SU-DHL-6 (cell line): ENCODE results near the gene SNX18.

Source experiments
- CTCF ChIP-seq: fragments of 200-600 bp; sonication (generic); IDR thresholded peaks from one replicate; pipeline ENCODE4 v1.5.1; 2017; ENCODE audit warnings: antibody characterized with exemption, mild to moderate bottlenecking, low read length, moderate library complexity; ENCODE audit not compliant: insufficient read depth, poor library complexity, severe bottlenecking
- EZH2phosphoT487 ChIP-seq: fragments of 200-600 bp; sonication (generic), shearing (Covaris generic); conservative IDR thresholded peaks from 2 replicates; pipeline ENCODE4 v1.6.1; 2018; ENCODE audit warnings: mild to moderate bottlenecking, antibody characterized with exemption, low read length, moderate library complexity, mixed read lengths

GRCh38 chr5:54581831-54582548, 64.4 kb downstream of the SNX18 start:
- TF ChIP-seq CTCF, result no peak
- TF ChIP-seq EZH2phosphoT487, result no peak
